ENCODE measurements around the gene ADAMTS1.
"Not testable (repeated sequence)": the region's sequence is repeated elsewhere in the genome, so short reads cannot be mapped to it uniquely, and the experiment has no call there.

Gene ADAMTS1

GRCh38 chr21:26845066-26845758, at the start of gene ADAMTS1:
Gene ADAMTS1, minus strand, starts transcription at chr21:26845409. Its CDS starts 455 bp downstream, at chr21:26844954.
- DNase-seq = peak; percentile 86

GRCh38 chr21:26892151-26892550, 46.9 kb upstream of the ADAMTS1 start:
- no peak for DNase-seq

DNA sequence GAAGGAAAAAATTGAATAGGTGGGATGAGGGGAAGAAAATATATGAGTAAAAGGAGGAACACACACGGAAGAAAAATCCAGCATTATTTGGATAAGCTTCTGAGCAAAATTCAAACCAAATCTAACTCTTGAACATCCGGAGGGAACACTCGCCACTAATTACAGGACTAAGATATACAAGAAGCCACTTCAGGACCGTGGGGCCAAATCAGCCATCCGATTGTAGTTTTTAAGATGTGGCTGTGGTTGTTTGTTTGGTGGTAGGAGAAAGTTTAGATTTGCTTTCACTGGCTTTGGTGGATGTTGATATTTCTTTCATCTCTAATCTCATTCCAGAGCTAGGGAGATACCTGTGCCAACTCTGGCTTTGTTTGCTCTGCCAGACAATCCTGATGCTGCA, 43.7 kb upstream of the ADAMTS1 start:
- no peak for DNase-seq

- no peak for DNase-seq
Observed at GRCh38 chr21:26888256-26888655, 43.0 kb upstream of the ADAMTS1 start.

GRCh38 chr21:26887251-26887650, 42.0 kb upstream of the ADAMTS1 start:
- no peak for DNase-seq

GRCh38 chr21:26884436-26884835, 39.2 kb upstream of the ADAMTS1 start:
- DNase-seq = no peak

- no peak for DNase-seq
Observed at GRCh38 chr21:26883768-26884167, 38.6 kb upstream of the ADAMTS1 start.

DNA sequence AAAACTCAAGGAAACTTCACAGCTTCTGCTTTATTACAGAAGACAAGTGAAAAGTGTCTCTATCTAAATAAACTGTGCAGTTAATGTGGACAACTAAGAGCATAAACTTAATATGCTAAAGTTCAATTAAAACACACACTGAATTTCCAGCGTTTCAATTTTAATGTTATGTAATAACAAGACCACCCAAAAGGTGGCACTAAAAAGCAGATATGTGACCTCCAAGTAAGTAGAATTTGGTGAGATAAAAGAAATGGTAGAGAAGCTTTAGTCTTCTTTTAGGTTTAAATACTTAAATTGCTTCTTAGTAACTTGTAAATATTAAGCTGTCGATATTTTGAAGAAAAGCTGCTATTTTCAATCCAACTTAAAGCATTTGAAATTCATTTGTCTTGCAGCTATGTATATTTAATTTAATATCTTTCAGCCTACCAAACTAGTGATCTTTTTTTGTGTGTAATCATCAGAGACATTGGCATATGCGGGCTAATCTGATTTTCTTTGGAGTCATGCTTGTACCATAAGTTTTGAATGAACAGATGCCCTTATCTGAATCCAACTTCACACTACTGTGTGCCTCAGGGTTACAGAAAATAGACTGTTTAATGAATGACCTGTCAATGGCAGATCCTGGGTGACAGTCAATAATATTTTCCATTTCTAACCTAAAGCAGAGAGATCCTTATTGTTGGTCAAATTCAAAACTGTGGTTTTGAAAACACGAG, 36.5 kb upstream of the ADAMTS1 start:
- DNase-seq = no peak

DNA sequence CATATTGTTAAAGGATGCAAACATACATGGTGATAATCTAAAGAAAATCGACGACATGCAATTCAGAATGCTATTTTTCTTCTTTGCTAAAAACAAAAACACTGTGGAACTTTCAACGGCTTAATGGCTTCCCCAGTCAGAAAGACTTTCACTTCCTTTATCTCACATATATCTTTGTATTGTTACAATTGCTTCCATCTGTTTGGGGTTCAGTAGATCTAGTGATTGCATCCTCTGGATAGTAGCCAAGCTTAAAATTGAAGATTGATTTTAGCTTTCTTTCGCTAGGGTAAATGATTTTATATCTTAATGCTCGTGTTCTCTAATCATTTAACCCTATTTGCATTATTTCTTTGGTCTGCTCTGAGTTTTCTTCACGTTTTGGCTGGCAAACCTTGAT, 31.8 kb upstream of the ADAMTS1 start:
- DNase-seq = no peak

DNA sequence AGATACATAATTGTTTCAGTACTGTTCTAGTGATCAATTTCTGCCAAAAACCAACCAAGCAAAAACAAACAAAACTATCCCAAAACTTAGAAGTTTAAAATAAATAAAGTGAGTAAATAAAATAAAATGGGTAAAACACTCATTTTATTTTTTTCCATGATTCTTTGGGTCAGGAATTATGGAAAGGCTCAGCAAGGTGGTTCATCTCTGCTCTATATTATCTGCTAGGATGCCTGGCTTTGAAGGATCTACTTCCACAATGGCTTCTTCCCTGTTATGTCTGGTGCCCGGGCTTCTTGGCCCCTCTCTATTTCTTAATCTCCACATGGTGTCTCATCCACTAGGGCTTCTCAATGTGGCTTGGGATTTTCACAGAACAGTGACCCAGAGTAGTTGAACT, 29.1 kb upstream of the ADAMTS1 start:
- DNase-seq = no peak

DNA sequence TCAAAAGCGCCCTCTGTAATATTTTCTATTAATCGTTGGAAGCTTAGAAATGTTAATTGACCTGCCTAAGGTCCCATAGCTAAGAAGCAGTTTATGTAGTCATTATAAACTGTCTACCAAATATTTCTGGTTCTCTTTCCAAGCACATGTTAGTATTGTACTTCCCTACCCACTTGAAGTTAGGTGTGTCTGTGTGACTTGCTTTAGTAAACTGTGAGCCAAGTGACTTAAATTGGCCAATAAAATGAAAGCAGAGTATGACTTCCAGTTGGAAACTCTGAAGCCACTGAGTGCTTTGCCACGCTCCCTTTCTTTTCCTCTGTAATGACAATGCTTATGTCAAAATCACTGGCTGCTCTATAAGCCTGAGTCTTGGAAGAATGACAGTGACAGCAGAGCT, 20.6 kb upstream of the ADAMTS1 start:
- no peak for DNase-seq

DNA sequence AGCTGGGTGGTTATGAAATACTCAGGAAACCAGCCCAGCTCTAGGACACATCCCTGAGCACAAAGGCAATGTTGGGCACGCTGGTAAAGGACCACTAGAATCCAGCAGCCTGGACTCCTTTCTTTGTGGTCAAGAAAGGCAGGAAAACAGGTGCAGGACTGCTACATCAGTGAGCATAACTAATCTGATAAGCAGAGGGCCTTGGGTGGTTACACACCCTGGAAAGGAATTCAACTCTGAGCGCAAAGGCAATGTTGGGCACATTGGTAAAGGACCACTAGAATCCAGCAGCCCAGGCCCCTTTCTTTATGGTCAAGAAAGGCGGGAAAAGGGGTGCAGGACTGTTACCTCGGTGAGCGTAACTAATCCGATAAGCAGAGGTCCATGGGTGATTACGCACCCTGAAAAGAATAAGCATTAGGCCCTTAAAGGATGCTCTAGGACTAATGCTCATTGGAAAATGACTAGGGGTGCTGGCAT, 11.7 kb upstream of the ADAMTS1 start:
- DNase-seq = not testable (repeated sequence)

GRCh38 chr21:26854695-26855094, 9.5 kb upstream of the ADAMTS1 start:
- not testable (repeated sequence) for DNase-seq

- no peak for DNase-seq
Observed at GRCh38 chr21:26852423-26852822, 7.2 kb upstream of the ADAMTS1 start.

DNA sequence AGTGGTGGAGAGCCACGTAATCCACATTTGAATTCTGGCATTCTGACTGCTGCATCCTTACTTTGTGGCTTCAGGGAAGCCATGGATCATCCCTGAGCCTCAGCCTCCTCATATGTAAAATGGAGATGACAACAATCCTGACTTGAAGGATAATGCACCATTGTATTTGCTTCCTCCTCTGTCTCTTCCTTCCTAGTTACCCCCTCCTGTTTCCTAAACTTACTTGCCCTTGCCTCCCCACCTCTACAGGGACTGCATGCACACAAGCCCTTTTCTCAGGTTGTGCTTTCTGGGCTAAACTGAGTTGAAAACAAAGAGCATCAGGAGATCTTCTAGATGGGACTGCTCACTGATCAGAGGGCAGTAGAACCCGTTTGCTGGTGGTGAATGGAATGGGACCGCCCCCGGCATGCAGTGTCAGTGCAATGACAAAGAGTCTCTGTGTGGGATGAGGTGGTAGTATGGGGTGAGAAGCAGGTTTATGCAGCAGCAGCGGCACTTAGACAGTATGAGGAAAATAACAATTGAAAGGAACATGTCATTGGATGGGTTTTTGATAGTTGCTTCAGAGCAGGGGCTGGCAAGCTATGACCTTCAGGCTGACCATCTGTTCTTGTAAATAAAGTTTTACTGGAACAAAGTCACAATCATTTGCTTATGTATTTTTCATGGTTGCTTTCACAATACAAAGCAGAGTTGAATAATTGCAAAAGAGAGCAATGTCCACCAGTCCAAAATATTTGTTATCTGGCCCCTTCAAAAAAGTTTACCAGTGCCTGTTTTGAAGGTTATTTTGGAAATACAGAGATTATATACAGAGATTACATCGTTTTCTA, 6.1 kb upstream of the ADAMTS1 start:
- no peak for DNase-seq

GRCh38 chr21:26850116-26850643, 5.0 kb upstream of the ADAMTS1 start:
- DNase-seq = no peak

DNA sequence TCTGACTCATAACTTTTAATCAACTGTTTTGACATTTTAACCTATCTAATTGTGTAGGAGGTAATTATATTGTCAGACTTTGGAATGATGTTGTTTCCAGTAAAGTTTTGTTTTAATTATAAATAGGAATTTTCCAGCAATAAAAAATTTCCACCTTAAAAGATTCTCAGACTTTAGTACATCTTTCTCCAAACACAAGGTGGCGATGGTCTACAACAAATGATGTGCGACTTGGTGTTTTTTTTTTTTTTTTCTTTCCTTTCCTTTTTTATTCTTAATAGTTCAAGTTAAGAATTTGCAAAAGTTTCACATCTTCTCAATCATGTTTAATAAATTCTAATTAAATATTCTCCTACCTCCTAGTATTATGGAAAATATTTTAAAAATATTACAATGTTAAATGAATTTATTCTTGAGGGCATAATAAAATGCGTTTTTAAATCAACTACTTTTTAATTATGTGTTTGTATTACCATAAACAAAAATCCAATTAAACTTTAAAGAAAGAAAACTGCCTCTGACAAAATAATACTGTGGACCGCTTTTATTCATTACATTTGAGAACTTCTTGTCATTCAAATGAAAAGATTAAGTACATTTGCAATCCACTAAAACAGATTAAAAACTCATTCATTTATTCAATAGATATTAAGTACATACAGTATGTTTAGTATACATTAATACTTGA, 4.4 kb upstream of the ADAMTS1 start:
- DNase-seq = no peak

GRCh38 chr21:26847921-26848320, 2.7 kb upstream of the ADAMTS1 start:
- no peak for DNase-seq

DNA sequence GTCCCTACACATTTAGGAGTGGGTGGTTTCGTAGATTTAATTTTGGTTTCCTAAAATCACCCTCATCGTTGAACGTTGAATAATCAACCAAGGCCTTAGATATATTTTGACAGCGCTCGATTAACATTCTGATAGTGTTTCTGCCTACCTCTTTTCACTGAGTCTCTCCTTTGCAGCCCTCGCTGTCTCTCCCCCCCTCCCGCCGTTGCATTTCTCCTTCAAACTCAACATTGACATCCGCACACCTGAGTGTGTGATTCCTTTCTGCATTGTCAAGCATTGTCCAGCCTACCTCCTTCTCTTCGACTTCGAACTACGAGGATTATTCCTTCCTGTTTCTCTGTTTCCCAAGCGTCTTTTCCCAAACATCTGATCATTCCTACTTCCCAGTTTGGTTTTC, 1.8 kb upstream of the ADAMTS1 start:
- DNase-seq = no peak

DNA sequence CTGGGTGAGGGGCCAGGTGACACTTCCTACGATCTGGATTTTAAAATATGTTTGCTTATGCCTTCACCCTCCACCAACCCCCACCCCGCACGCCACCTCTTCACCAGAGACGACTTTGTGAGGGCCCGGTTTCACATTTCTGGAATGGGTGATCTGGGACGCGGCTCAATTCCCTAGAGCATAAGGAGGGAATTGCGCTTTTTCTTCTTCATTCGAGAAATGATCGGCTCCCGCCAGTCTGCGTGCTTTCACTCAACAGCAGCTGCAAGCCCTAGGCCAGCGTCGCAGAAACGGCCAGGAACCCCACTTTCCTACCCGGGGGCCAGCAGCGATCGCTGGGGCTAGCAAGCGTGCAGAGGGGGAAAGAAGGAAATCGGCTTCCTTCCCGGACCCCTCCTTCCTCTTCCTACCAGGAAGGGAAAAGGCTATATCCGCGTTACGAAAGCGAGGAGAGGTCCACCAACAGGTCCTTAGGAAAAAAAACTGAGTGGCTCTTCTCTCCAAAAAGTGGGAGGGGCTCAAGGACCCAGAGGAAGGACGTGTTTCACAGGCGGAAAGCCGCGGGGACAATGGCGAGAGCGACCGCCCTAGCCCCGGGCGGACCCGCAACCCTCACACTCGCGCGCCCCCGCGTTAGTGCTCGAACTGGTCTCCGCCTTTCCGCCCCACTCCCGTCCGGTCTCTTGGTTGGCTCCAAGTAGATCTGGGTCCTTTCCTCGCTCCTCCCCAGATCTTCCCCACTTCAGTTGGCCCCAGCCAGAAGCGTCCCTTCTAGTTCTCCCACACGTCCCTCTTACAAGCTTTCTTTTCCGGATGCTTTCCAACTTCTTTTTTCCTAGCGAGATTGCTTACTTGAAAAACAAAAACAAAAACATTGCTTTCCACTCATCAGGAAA, 1.1 kb upstream of the ADAMTS1 start:
- DNase-seq = peak; percentile 48

- DNase-seq = no peak
Observed at GRCh38 chr21:26845759-26846035, 488 bp upstream of the ADAMTS1 start.
